Hematopoietic multipotent progenitor cell treated with erythropoietin and hydrocortisone succinate and interleukin-3 and kit ligand, for 15 days (in vitro differentiated cells): Measurements from ENCODE around the gene IFFO2.

ENCODE experiments used
- DNase-seq: peaks from one replicate; pipeline ENCODE4 v3.0.0-alpha.2; 2015; ENCODE audit warnings: low spot score

The IFFO2 gene

GRCh38 chr1:18919197-18919905 lies 37.1 kb downstream of the IFFO2 start:
- DNase-seq = no peak

GRCh38 chr1:18918417-18918816 lies 38.1 kb downstream of the IFFO2 start:
- DNase-seq = no peak

- DNase-seq = no peak
These were observed 39.2 kb downstream of the IFFO2 start for GRCh38 chr1:18917071-18917799.

GRCh38 chr1:18915341-18915740 lies 41.1 kb downstream of the IFFO2 start:
- no peak for DNase-seq

- peak; percentile 63 for DNase-seq
These were observed 43.2 kb downstream of the IFFO2 start for GRCh38 chr1:18913065-18913835.

- DNase-seq = no peak
These were observed 43.9 kb downstream of the IFFO2 start for GRCh38 chr1:18912550-18912949.

GRCh38 chr1:18908911-18909771 lies 47.3 kb downstream of the IFFO2 start:
- DNase-seq = peak; percentile 62

- peak; percentile 64 for DNase-seq
These were observed 48.3 kb downstream of the IFFO2 start for GRCh38 chr1:18907917-18908845.

GRCh38 chr1:18907021-18907916 lies 49.2 kb downstream of the IFFO2 start:
- peak; percentile 82 for DNase-seq

- no peak for DNase-seq
These were observed 53.2 kb downstream of the IFFO2 start for GRCh38 chr1:18903291-18903756.

- peak; percentile 98 for DNase-seq
These were observed 53.8 kb downstream of the IFFO2 start, which contains the start of gene ALDH4A1 for GRCh38 chr1:18902523-18903290. Gene ALDH4A1, minus strand, starts transcription at chr1:18902555. Its CDS starts 32 bp downstream, at chr1:18902523.

- DNase-seq = no peak
These were observed 54.4 kb downstream of the IFFO2 start for GRCh38 chr1:18901952-18902522.

GRCh38 chr1:18901147-18901951 lies 55.1 kb downstream of the IFFO2 start:
- DNase-seq = no peak

GRCh38 chr1:18900303-18900841 lies 56.1 kb downstream of the IFFO2 start:
- no peak for DNase-seq

- DNase-seq = no peak
These were observed 57.0 kb downstream of the IFFO2 start for GRCh38 chr1:18899363-18900049.

- no peak for DNase-seq
These were observed 57.9 kb downstream of the IFFO2 start for GRCh38 chr1:18898567-18898966.

- DNase-seq = no peak
These were observed 61.2 kb downstream of the IFFO2 start for GRCh38 chr1:18895317-18895716.
